Spleen (tissue), 11 donors: Measurements from ENCODE around the gene THY1. TPM values are rescaled to one million over a fixed set of nuclear protein-coding genes. Genes with fewer than 3 reads are reported as not detected.

ENCODE experiments used
- DNase-seq: peaks from one replicate; pipeline ENCODE4 v3.0.0-alpha.2; 2020
- H3K27ac ChIP-seq, 8 donors: fragments of 200-600 bp; sonication (generic) in 7 of 8; 1 replicate in 4 of 8; 2 replicates in 4 of 8; pipeline versions ENCODE4 v1.5.0 to v1.8.0; 2016 to 2021; ENCODE audit warnings: inconsistent platforms in 4 of 8, mild to moderate bottlenecking in 4 of 8, moderate library complexity in 1 of 8
- H3K27me3 ChIP-seq, 7 donors: fragments of 200-600 bp; sonication (generic) in 6 of 7; replicated peaks in 1 of 7; 1 replicate in 4 of 7; 2 replicates in 3 of 7; pipeline versions ENCODE4 v1.5.0 to v1.8.0; 2016 to 2021; ENCODE audit warnings: inconsistent platforms in 3 of 7, mild to moderate bottlenecking in 1 of 7
- H3K36me3 ChIP-seq, 6 donors: fragments of 200-600 bp; sonication (generic) in 5 of 6; 1 replicate in 4 of 6; 2 replicates in 2 of 6; pipeline versions ENCODE4 v1.5.0 to v1.8.0; 2016 to 2021; ENCODE audit warnings: inconsistent platforms in 2 of 6
- H3K4me1 ChIP-seq, 6 donors: fragments of 200-600 bp; sonication (generic) in 5 of 6; 1 replicate in 3 of 6; 2 replicates in 3 of 6; pipeline versions ENCODE4 v1.5.0 to v1.8.0; 2016 to 2021; ENCODE audit warnings: inconsistent platforms in 3 of 6
- H3K4me3 ChIP-seq, 8 donors: fragments of 200-600 bp; sonication (generic) in 7 of 8; 1 replicate in 4 of 8; 2 replicates in 4 of 8; pipeline versions ENCODE4 v1.5.0 to v1.8.0; 2016 to 2021; ENCODE audit warnings: inconsistent platforms in 4 of 8, mild to moderate bottlenecking in 4 of 8, moderate library complexity in 2 of 8
- H3K9me3 ChIP-seq, 8 donors: fragments of 200-600 bp; sonication (generic) in 7 of 8; 1 replicate in 4 of 8; 2 replicates in 4 of 8; pipeline versions ENCODE4 v1.5.0 to v1.8.0; 2016 to 2021; ENCODE audit warnings: inconsistent platforms in 4 of 8
- CTCF ChIP-seq, 11 experiments: fragments of 200-600 bp in 7 of 11; fragments of 450-650 bp in 4 of 11; sonication (generic) in 4 of 11; IDR thresholded peaks in 8 of 11; conservative IDR thresholded peaks in 3 of 11; 1 replicate in 7 of 11; 2 replicates in 4 of 11; pipeline versions ENCODE4 v1.4.0 to v1.8.0; 2016 to 2021; ENCODE audit warnings: antibody characterized with exemption in 11 of 11, inconsistent platforms in 4 of 11, mild to moderate bottlenecking in 1 of 11
- POLR2A ChIP-seq, 3 donors: fragments of 450-650 bp; IDR thresholded peaks; one replicate each; pipeline ENCODE4 v1.5.1; 2017; ENCODE audit warnings: antibody characterized with exemption in 3 of 3, mild to moderate bottlenecking in 1 of 3
- POLR2AphosphoS5 ChIP-seq, 3 donors: sonication (generic); formaldehyde crosslinking; IDR thresholded peaks; one replicate each; pipeline ENCODE4 v1.5.1; 2017; ENCODE audit warnings: antibody characterized with exemption in 3 of 3
- WGBS, 5 donors: extraction: QIAGEN DNeasy Blood & Tissue Kit in 3 of 5; methylation state at CpG; one replicate each; pipeline versions ENCODE4 v1.1.5 to v1.1.7; 2013 to 2018; 5-methylcytosine and 5-hydroxymethylcytosine counted together
- intact Hi-C: fragments of 100-400 bp; cut with DNase I; formaldehyde crosslinking; loops from one replicate; pipeline ENCODE4 v1.15.0; 2023; ENCODE audit warnings: low total_unique reads
- polyA plus RNA-seq, 3 donors: library from polyadenylated mRNA; stranded (reverse); fragments of 200-250 nt; gene quantifications; one replicate each; pipeline ENCODE4 v1.2.1, GENCODE V29; 2013
- total RNA-seq, 7 donors: library from RNA; depleted of rRNA in 3 of 7; stranded (reverse); fragments of >200 nt in 3 of 7; fragmentation: NEBNext Ultra II Directional in 4 of 7; extraction: Animal tissue kit (Norgen Biotek cat#: 25700) in 4 of 7; gene quantifications; one replicate each; pipeline versions ENCODE4 v1.1.0 to v1.2.1, GENCODE V29; 2016 to 2021
- donor health status: healthy with polysubstance abuse.
- donor health status: DM: no; HTN: no; CAD: no; lungs with moderate emphysema.
- donor health status: DM: no; HTN: no; CAD: no.
- donor health status: Bipolar disorder and iron deficiency.
- donor health status: healthy.
- donor health status: DM: no; HTN: no; CAD: no.
- donor health status: DM: yes; HTN: yes; CAD: no.

THY1 gene
- total and polyA plus RNA-seq, 10 donors, result 6.1 to 29.4 (median 14.2) TPM

- Histone ChIP-seq H3K27me3 (peaks cover 0 to 33% (median 3%) of the 10 kb centered on the region in 7 donors), H3K36me3 (no peaks in the 10 kb centered on the region), H3K4me1 (peaks cover 0 to 3% (median 0%) of the 10 kb centered on the region in 6 donors), H3K4me3 (no peak overlapping the region), H3K9me3 (peaks cover 0 to 14% (median 0%) of the 10 kb centered on the region in 8 donors), H3K27ac (no peak overlapping the region)
- intact Hi-C loops, result no loop called here
- 79 to 86% (median 83%) methylated on average over 7 of the region's 7 CpGs for WGBS, 5 donors
- no peak for TF ChIP-seq POLR2AphosphoS5 (IDR thresholded peaks at IDR 0.05)
- no peak for TF ChIP-seq POLR2A (IDR thresholded peaks at IDR 0.05)
- no peak for TF ChIP-seq CTCF (IDR thresholded peaks at IDR 0.05 in 8 of 11, conservative IDR thresholded peaks at IDR 0.05 in 3 of 11)
- no peak for DNase-seq
These were observed 13.1 kb upstream of the THY1 start for GRCh38 chr11:119436093-119436492.

GRCh38 chr11:119434591-119435330 lies 11.8 kb upstream of the THY1 start:
- Histone ChIP-seq H3K27me3 (peaks cover 0 to 41% (median 1%) of the 10 kb centered on the region in 7 donors), H3K36me3 (no peaks in the 10 kb centered on the region), H3K27ac (no peak overlapping the region), H3K4me3 (no peak overlapping the region), H3K4me1 (no peaks in the 10 kb centered on the region), H3K9me3 (peaks cover 0 to 14% (median 0%) of the 10 kb centered on the region in 8 donors)
- intact Hi-C loops, result no loop called here
- no peak for DNase-seq
- TF ChIP-seq POLR2AphosphoS5 (IDR thresholded peaks at IDR 0.05), result no peak
- no peak for TF ChIP-seq CTCF (IDR thresholded peaks at IDR 0.05 in 8 of 11, conservative IDR thresholded peaks at IDR 0.05 in 3 of 11)
- TF ChIP-seq POLR2A (IDR thresholded peaks at IDR 0.05), result no peak
- 59 to 78% (median 75%) methylated on average over 1 of the region's 1 CpG for WGBS, 5 donors

- TF ChIP-seq CTCF (IDR thresholded peaks at IDR 0.05 in 8 of 11, conservative IDR thresholded peaks at IDR 0.05 in 3 of 11) (no peak), POLR2A (IDR thresholded peaks at IDR 0.05) (no peak), POLR2AphosphoS5 (IDR thresholded peaks at IDR 0.05) (no peak)
- 38 to 100% (median 74%) methylated on average over 1 of the region's 1 CpG for WGBS, 5 donors
- intact Hi-C loops, result no loop called here
- Histone ChIP-seq H3K4me1 (no peaks in the 10 kb centered on the region), H3K36me3 (no peaks in the 10 kb centered on the region), H3K27ac (peak overlapping the region in 2 of 8 donors; percentile 2 to 26), H3K4me3 (no peak overlapping the region), H3K9me3 (peaks cover 0 to 19% (median 0%) of the 10 kb centered on the region in 8 donors), H3K27me3 (peaks cover 0 to 42% (median 0%) of the 10 kb centered on the region in 7 donors)
- no peak for DNase-seq
These were observed 10.4 kb upstream of the THY1 start for GRCh38 chr11:119433358-119433725.

GRCh38 chr11:119432484-119433357 lies 9.7 kb upstream of the THY1 start:
- H3K36me3 ChIP-seq, result no peaks in the 10 kb centered on the region
- H3K4me1 ChIP-seq, result no peaks in the 10 kb centered on the region
- H3K4me3 ChIP-seq, result no peak overlapping the region
- no peak for TF ChIP-seq POLR2A (IDR thresholded peaks at IDR 0.05)
- TF ChIP-seq CTCF (IDR thresholded peaks at IDR 0.05 in 8 of 11, conservative IDR thresholded peaks at IDR 0.05 in 3 of 11), result no peak
- no peak for TF ChIP-seq POLR2AphosphoS5 (IDR thresholded peaks at IDR 0.05)
- peaks cover 0 to 19% (median 0%) of the 10 kb centered on the region in 8 donors for H3K9me3 ChIP-seq
- 67 to 75% (median 69%) methylated on average over 21 of the region's 21 CpGs for WGBS, 5 donors
- intact Hi-C loops, result no loop called here
- peaks cover 0 to 42% (median 0%) of the 10 kb centered on the region in 7 donors for H3K27me3 ChIP-seq
- DNase-seq, result no peak
- H3K27ac ChIP-seq, result peak overlapping the region in 3 of 8 donors; percentile 2 to 26 (median 4)
